HG02642 (cell line): ENCODE measurements around the gene GLRX2.
"Not testable (repeated sequence)": the region's sequence is repeated elsewhere in the genome, so short reads cannot be mapped to it uniquely, and the experiment has no call there.

Experiments used
- ATAC-seq: cut with Tn5 transposase; IDR thresholded peaks from one replicate; pipeline ENCODE4 v1.9.1; 2021; ENCODE audit warnings: mild to moderate bottlenecking; ENCODE audit not compliant: unreplicated experiment, poor library complexity

GLRX2 gene, protein sequence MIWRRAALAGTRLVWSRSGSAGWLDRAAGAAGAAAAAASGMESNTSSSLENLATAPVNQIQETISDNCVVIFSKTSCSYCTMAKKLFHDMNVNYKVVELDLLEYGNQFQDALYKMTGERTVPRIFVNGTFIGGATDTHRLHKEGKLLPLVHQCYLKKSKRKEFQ

DNA sequence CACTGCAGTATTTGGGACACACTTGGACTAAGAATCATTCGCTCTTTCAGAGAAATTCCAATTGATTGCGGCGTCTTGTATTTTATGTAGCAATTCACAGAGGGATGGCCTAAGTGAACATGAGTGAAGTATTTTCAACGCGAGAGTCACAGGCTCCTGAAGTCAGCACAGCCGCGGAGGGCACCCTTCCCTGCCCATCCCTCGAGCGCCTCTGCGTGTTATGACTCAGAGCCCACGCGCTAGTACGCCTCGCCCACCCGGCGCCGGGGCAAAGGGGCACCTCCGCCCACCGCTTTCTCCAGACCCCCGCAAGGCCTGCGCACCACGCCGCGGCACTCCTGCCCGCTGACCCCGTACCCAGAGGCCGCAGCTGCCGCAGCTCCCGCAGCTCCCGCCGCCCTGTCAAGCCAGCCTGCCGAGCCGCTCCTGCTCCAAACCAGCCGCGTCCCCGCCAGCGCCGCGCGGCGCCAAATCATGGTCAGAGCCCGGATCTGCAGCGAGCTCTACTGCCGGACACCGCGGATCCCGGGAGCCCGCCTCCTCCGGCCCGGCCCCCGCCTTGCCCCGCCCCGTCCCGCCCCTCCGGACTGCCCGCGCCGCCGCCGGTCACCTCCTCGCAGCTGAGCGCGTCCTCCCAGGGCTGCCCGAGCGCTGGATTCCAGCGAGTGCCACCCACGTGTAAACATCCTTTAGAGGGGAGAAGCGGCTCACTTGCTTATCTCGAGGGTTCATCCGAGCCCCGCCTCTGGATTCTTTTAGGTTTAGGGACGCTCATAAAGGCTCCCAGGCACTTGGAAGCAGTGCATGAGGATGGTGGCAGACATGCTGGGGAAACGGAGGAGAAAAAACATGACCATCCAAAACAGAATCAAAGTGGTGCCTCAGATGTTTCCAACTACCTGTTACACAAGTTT lies at the start of gene GLRX2:
TSS of gene GLRX2 (minus strand) at position 508 of the 914 bp plus-strand sequence. CDS start at position 476, 32 bp downstream.
- peak; percentile 94 for ATAC-seq

DNA sequence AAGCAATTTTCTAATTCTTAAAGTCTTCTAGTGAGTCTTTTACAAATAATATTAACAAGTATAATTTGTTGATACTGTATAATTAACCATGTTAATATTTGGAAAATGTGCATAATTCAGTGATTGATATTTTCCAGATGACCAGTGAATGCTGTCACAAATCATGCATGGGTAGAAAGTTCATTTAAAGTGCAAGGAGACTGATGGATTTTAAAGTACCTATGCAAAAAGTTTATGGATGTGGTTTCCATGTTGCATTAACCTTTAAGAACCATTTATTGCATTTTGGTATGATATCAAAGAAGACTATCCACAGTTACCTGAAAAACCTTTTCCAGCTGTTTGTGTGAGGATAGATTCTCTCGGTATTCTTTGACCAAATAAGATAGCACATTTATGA lies 39.8 kb upstream of the GLRX2 start:
- no peak for ATAC-seq

DNA sequence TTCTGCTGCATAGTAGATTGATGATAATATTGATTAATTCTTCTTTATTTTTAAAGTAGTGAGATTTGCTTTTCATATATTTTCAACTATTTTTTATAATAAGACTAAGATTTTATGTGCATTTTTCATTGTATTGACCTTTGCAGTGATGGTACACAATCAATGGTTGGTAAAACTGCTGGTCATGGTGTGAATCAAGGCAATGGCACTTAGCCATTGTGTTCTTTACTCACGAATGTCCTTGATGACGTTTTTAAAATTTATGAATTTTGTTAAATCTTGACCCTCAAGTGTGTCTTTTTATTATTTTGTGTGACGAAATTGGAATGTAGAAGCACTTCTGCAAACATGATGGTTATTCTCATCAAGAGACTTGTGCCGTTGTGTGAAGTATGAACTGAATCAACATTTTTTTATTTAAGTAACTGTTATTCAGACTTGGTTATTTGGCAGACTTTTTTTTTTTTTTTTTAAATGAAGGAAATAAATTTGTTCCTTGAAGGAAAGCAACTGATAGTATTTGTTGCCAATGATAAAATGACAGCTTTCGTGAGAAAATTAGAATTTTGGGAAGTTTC lies 39.2 kb upstream of the GLRX2 start:
- ATAC-seq, result no peak

DNA sequence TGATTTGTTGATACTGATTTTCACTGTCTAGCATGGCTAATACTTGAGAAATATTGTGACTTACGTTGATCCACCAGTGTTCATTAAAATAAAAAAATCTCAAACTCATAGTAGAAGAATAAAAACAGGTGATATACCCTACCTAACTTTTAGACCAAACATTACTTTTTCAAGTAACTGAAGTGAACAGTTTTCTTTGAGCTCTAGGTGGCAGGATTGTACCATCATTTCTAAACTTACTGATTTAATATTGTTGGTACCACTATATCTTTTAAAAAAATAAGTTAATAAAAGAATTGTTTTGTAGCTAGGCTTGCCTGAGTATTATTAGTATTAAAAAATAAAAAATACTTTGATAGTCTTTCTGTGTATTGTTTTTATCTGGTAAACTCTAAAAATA lies 38.1 kb upstream of the GLRX2 start:
- no peak for ATAC-seq

DNA sequence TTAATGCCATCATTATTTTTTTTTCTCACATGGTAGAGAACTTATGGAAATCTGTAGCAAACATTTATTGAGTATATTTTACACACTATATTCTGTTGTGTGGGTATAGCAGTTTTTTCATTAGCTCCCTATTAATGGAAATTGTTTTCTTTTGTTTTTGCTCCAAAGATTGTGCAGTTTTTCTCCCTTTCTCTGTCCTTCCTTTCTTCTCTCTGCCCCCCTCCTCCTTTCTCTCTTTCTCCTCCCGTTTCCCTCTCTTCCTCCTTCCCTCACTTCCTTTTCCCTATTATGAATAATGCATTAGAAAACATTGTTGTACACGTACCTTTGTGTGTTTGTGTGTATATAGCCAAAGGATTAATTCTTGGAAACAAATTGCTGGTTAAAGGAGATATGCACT lies 37.2 kb upstream of the GLRX2 start:
- ATAC-seq, result no peak

DNA sequence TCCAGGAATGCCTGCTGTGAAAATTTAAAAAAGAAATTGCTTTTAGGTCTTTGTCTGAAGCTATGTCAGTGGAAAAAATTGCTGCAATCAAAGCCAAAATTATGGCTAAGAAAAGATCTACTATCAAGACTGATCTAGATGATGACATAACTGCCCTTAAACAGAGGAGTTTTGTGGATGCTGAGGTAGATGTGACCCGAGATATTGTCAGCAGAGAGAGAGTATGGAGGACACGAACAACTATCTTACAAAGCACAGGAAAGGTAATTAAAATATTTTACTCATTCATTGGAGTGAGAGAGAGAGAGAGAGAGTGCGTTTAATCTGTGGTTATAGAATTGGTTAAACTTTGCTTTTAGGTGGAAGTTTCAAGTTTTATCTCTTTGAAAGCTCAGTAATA lies 36.6 kb upstream of the GLRX2 start:
- no peak for ATAC-seq

DNA sequence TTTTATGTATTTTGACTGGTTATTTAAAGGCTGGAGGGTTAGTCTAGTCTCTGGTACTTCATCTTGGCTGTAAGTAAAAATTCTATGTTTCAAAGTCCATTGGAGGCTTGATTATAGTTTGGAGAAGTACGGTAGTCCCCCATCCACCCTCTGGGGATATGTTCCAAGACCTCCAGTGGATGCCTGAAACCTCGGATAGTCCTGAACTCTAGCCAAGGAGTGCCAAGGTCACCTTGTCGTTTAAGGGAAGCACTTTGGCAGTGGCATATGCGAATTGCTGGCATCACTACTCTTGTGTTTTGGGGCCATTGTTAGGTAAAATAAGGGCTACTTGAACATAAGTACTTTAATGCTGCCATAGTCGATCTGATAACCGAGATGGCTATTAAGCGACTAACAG lies 35.0 kb upstream of the GLRX2 start:
- ATAC-seq, result no peak

DNA sequence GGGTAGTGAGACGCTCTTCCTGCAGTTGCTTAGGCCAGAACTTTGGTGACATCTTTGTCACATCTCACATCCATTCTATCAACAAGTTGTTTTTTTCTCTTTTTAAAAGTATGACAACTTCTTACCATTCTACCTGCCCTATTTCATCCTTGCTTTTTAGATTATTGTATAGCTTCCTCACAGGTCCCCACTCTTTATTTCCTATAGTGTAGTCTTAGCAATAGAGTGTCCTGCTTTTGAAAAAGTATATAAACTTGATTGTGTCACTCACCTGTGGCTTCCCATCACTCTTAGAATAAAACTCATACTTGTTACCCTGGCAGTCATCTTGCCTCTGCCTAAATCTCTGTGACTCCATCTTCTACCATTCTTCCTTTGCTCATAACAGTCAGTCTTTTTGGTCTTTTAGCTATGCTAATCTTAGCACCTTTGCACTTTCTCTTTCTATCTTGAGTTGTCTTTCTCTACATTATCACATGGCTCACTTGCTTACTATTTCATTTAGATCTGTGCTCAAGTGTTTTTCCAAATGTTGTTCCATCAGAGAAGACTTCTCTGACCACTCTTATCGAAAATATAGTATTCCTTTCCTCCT lies 26.1 kb upstream of the GLRX2 start:
- peak; percentile 56 for ATAC-seq

DNA sequence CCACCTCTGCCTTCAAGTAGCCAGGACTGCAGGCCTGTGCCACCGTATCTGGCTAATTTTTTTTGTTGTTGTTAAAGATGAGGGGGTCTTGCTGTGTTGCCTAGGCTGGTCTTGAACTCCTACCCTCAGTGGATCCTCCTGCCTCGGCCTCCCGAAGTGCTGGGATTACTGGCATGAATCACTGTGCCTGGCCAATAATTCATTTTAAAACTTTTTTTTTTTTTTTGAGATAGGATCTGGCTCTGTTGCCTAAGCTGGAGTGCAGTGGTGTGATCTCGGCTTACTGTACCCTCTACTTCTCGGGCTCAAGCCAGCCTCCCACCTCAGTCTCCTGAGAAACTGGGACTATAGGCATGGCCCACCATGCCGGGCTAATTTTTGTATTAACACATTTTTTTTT lies 20.2 kb upstream of the GLRX2 start:
- ATAC-seq, result no peak

DNA sequence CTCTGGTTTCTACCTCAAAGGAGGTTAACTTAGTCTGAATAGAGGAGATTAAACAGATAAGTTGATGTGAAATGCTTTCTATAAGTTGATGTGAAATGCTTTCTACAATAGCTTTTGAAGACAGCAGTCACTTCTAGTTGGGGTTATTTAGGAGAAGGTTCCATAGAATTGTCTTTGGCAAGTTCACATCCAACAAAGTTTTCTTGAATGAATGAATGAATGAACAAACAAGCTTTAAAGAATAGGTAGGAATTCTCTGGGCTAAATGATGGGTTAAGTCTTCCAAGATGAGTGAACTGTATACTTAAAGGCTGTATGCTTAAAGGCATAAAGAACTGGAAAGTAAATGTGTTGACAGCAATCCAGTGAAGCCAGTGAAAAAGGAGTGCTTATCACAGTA lies 18.5 kb upstream of the GLRX2 start:
- ATAC-seq, result no peak

DNA sequence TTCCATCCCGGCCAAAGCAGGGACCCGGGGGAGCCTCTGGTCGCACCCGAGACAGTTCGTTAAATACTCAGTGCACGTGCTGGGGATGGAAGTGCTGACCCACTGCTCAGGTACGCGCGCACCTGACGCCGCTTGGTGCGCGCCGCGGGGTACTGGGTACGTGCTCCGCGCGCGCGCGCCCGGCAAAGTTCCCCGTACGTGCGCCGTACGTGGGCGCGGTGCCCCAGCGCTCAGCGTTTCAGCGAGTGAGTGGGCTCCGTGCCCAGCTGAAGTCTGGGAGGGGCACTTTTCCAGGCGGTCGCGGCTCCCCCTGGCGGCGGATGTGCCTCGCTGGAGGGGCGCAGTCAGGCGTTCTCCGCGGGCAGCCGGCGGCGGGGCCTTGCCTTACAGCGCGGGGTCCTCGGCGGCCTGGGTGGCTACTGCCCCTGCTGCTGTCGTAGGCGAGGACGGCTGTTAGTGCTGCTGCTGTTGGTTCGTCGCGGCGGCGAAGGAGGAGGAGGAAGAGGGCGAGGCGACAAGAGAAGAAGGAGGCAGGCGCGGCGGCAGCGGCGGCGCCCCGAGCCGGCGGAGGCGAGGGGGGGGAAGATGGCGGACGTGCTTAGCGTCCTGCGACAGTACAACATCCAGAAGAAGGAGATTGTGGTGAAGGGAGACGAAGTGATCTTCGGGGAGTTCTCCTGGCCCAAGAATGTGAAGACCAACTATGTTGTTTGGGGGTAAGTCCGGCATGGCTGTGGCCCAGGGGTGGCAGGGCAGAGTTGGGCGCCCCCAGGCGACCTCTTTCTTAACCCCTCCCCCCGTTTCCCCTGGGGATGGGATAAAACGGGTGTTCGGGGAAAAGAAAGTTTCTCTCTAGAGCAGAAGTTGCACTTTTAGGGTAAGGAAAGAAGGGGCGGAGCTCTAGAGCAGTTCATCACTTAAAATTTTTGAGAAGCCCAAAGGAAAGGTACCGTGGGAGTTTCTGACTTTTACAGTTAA lies 16.7 kb upstream of the GLRX2 start, which contains the start of gene CDC73:
TSS of gene CDC73 (plus strand) at position 416 of the 978 bp plus-strand sequence. CDS start at position 586, 170 bp downstream.
- ATAC-seq, result peak; percentile 95

DNA sequence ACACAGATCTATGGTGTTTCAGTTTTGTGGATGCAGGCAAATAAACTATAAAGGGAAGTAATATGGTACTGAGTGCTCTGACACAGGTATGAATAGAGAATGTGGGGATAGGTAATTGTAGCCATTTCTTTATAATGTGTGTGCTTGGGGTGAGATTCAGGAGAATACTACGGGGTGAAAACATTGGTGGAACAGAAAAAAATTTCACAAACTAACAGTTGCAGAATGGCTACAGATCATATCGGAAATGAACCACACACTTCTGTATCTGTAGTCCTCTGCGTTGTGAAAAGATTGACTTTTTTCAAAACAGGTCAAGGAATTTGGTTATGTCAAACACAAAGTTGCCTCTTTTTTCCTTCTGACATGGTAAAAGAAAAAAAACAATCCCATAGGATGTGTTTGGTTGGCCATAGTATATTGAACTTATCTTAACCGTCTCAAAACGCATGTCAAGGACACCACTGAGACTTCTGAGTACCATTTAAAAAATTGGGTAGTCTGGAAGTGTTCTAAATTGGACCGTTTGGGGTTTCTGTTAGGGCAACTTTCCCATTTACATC lies 15.5 kb upstream of the GLRX2 start:
- no peak for ATAC-seq

DNA sequence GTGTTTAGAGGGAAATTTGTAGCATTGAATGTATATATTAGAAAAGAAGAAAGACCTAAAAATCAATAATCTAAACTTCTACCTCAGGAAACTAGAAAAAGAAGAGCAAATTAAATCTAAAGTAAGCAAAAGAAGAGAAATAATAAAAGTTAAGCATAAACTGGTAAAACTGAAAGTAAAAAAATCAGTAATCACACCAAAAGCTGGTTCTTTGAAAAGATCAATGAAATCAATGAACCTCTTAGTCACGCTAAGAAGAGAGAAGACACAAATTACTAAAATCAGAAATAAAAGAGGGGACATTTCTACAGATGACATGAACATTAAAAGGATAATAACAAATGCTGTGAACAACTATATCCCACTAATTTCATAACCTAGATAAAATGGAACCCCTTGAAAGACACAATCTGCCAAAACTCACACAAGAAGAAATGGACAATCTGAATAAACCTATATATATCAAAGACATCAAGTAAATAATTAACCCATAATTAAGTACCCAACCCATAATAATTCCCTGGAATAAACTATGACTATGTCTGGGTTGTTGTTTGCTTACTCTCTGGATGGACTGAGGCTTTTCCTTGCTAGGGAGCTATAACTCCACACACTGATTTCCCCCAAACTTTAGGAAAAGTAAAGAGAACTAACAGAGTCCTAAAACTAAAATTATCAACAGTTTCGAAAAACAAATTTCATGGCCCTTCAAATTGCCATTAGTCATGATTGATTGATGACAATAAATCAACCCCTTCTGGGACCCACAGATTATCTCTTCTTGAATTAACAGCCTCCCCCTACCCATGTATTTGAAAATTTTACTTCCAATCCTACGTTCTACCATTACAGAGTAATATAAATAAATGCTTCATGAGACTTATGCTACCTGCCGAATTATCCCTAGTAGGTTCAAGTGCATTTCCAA lies 13.9 kb upstream of the GLRX2 start:
- no peak for ATAC-seq

DNA sequence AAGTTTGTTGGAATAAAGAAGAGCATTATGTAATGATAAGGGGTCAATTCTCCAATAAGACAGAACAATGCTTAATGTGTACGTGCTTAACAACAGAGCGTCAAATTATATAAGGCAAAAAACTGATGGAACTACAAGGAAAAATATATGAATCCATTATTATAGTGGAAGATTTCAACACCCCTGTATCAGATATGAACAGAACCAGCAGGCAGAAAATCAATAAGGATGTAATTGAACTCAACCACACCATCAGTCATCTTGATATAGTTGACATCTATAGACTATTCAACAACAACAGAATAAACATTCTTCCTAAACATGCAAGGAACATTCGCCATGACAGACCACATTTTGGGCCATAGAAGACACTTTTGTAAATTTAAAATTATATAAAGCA lies 13.0 kb upstream of the GLRX2 start:
- ATAC-seq, result no peak

DNA sequence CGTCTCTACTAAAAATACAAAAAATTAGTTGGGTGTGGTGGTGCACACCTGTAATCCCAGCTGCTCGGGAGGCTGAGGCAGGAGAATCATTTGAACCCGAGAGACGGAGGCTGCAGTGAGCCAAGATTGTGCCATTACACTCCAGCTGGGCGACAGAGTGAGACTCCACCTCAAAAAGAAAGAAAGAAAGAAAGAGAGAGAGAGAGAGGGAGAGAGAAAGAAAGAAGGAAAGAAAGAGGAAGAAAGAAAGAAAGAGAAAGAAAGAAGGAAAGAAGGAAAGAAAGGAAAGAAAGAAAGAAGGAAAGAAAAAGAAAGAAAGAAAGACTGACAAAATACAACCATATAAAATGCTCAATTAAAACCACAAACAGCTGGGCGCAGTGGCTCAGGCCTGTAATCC lies 12.0 kb upstream of the GLRX2 start:
- ATAC-seq, result not testable (repeated sequence)

DNA sequence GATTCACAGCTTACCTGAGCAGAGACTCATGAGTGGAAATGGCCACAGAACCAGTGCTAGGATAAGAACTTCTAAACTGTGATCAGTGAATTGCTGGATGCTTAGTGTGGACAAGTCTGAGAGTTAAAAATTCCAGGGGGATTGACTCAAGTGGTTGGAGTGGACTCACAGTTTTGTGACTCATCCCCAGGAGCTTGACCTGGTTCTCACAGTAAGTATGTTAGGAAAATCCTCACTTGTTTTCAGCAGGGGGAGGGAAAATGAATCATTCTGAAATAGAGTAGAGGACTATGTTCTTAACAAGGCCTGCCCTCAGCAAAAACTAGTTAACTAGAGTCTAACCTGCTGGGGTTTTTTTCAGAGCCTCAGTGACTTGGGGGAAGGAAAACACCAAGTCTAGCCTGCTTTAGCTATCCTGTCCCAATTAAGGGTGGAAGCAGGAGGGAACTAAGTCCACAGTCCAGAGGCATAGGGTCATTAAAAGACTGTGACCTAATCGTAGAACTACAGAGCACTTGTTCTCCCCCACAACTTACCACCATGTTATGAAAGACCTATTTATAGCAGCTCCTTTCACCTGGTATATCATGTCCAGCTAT lies 10.5 kb upstream of the GLRX2 start:
- no peak for ATAC-seq

DNA sequence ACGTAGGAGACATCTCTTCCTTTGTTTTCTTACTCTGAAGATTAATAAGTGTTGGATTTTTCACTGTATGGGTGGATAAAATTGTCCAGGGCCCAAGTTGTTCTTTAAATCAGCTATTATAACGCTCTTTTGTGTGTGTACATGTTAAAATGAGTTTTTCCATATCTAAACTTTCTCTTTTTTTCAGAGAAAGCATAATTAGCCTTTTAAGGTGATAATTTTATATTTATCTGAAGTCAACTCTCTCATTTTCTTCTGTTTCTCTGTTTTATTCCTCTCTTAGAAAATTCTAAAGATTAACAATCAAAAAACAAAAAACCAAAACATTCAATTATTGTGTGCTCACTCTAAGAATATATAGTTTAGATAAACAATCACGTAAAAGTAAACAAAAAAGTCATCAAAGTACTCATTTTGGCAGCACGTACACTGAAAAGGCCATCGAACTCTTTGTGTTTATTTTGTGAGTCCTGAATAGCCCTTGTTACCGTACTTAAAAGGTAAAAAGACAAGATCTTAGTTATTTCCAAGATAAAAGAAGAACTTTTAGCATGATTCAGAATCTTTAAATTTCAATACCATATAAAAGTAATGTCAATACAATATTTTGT lies 9.4 kb upstream of the GLRX2 start:
- ATAC-seq, result no peak

DNA sequence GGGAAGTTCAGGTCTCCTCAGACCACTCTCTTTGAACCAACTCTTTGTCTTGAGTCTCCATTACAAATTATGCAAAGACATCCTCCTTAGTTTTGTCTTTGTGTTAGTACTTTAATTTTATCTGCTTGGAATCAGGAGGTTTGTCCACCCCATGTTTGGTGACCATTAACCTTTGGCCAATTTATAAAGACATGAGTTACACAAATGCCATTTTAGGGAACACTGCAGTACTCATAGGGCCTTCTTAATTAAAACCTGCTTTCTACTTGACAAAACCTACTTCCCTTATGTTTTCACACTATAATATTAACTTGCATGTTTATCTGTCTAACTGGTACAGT lies 8.7 kb upstream of the GLRX2 start:
- ATAC-seq, result no peak
